NCI-H1092 (cell line): ENCODE results near the gene SMG9.
"Not testable (repeated sequence)": the region's sequence is repeated elsewhere in the genome, so short reads cannot be mapped to it uniquely, and the experiment has no call there.

Experiments
- DNase-seq: peaks from one replicate; lab custom pipeline; 2025; lab: John Stamatoyannopoulos, UW

SMG9 gene

DNA sequence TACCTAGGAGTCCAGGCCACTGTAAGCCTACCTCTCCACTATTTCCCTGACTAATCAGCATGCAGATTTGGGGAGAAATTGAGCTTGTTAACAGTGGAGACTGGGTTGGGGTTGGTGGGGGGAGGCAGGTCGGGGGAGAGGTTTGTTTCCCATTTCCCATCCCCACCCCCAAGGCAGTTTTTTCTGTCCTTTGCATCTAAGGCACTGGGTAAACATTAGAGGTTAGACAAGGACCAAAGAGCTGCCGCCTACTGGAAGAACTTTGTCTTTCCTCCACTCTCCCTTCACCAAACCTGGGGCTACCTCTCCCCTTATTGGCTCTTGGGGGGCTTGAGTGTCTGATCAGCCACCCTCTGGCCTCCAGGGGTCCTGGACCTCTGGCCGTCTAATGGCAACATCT, 25.1 kb upstream of the SMG9 start:
- no peak for DNase-seq

- no peak for DNase-seq
Measured at GRCh38 chr19:43779147-43779819, 24.5 kb upstream of the SMG9 start.

DNA sequence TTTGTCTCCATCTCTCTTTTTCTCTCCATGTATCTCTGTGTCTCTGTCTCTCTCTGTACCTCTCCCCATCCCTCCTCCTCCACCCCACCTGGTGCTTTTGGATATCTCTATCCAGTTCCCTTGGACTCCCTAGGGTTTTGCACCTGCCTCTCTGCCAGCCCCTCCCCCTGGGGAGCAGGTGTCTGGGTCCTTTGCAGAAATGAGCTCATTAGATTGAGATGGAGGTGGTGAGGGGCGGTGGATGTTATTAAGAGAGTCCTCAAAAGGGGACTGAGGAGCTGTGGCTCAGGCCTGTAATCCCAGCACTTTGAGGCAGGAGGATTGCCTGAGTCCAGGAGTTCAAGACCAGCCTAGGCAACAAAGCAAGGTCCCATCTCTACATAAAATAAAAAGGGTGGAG, 23.9 kb upstream of the SMG9 start:
- peak; percentile 68 for DNase-seq

GRCh38 chr19:43777163-43777695, 22.5 kb upstream of the SMG9 start:
- DNase-seq, result no peak

DNA sequence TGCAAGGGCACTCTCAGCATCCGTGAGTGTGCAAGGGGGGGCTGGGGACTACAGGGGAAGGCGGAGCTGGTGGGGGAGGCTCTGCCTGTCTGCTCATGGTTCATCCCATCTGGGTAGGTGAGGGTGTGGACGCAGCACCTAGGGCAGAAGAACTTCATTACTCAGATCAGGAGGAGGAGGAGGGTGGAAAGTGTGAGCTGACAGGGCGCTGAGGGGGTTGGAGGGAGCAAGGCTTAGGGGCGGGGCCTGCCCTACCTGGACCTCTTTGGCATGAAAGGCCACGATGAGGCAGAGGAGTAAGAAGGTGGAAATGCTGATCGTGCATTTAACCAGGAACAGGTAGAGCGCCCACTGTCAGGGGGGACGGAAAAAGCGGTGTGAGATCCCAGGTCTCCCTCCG, 21.5 kb upstream of the SMG9 start:
- no peak for DNase-seq

DNA sequence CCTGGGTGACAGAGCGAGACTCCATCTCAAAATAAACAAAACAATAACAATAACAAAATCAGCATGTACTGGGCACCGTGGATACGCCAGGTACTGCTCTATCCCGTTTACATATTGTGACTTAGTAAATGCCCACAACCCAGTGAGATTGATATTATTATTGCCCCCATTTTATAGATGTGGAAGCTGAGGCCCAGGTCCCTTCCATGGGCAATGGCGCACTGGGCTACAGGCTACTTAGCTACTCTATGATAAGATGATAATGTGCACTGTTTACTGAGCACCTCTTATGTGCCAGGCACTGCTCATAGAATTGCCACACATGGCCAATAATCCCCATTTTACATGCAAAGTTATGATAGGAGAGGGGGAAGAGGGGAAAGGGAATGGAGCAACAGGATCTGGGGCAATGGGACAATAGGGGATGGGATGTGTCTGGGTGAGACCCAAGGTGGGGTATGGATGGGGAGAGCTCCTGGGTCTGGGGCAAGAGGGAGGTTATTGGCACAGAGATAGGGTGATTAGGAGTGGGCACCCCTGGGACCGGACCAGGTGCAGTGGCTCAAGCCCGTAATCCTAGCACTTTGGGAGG, 20.6 kb upstream of the SMG9 start:
- no peak for DNase-seq

DNA sequence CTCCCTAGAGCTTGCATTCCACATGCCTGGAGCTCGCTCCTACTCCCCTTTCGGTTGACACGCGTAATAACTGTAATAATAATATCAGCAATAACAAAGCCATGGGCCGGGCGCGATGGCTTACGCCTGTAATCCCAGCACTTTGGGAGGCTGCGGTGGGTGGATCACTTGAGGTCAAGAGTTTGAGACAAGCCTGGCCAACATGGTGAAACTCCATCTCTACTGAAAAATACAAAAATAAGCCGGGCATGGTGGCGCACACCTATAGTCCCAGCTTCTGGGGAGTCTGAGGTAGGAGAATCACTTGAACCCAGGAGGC, 20.1 kb upstream of the SMG9 start:
- not testable (repeated sequence) for DNase-seq

DNA sequence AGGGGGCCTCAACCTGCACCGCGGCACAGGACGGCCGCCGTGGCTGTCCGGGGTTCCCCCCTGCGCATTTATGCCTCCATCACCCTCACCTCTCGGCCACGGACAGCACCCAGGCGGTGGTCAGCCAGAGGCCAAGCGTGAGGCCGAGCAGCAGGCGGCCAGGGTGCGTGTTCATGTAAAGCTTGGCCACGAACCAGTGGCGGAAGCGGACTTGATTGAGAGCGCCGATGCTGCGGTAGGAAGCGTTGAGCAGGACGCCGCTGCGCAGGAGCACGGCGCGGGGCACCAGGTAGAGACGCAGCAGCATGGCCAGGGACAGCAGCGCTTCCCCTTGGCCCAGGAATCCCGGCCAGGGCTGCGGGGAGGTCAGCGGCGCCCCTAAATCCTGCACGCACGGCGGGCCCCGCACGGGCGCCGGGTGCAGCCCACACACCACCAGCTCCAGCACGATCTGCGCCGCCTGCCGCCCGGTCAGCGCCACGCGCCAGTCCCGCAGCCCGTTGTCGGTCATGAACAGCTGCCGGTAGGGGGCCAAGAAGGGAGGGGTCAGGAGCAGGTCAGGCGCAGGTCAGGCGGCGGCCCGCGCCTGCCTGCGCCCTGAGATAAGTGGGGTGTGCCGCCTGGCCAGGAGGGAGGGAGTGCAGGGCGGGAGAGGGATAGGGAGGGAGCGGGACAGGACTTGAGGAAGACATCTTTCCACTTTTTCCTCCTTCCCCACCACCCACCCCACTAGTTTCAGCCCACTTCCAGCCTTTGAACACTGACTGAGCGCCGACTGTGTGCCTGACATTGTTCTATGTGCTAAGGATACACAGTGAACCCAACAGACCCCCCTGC, 19.6 kb upstream of the SMG9 start:
- no peak for DNase-seq

DNA sequence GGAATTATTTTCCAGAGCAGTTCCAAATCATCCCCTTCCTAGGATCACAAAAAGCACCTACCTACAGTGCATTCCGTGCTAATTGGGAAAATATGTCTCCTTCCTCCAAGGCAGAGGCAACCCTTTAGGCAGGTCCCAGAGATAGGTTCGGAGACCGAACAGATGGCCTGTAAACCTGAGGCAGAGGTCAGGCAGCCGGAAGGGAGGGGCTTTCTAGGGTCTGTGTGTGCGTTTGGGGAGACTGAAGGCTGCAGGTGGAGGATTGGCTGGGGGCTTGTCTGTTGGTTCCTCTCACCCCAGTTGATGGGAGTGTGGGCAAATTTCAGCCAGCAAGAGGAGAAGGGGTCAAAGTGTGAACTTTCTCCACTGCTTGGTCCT, 19.0 kb upstream of the SMG9 start:
- no peak for DNase-seq

DNA sequence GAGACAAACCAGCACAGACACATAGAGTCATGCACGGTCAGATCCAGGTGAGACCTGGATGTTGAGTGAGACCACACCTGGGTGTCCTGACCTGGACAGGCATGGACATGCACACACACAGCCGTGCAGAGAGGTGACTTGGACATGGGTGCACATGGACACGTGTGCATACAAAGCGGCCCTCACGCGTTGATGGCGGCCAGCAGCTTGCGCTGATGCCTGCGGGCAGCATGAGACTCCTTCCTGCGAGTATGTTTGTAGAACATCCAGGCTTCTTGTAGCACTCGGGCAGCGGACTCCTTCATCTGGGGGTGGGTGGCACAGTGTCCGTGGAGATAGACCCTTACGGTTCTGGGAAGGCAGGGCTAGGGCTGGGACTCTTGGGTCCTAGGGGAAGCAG, 14.5 kb upstream of the SMG9 start:
- no peak for DNase-seq

DNA sequence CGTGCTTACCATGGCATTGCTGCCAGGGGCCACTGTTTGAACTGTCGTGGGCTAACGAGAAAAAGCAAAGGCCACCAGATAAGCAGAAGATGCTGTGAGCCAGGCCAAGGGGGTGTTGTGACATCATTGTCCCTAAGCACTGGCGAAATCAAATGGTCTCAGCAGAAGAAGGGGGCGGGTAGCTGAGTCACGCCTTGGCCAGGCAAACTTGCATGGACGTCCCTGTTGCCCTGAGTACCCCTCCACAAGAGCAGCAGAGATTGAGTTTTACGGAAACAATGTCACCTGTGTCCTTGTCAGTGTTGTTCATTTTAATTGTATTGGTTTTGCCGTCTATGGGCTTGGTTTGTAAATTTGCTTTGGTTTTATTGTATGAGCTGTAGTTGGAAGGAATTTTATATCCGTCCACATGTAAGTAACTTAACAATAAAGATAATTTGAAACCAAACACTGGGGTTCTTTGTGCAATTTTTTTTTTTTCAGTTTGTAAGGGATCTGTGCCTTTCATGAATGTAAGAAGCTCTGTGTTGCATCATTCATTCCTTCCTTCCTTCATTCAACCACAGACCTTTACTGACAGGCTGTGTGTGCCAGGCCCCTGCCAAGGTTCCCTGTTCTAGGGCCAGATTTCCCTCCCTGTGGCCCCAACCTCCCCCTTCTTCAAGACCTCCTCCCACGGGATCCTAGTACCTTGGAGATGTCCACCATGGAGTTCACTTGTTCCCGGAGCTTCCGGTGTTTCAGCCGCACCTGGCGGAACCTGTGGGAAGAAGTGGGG, 13.7 kb upstream of the SMG9 start:
- no peak for DNase-seq

- DNase-seq, result no peak
Measured at GRCh38 chr19:43767818-43768217, 13.1 kb upstream of the SMG9 start.

DNA sequence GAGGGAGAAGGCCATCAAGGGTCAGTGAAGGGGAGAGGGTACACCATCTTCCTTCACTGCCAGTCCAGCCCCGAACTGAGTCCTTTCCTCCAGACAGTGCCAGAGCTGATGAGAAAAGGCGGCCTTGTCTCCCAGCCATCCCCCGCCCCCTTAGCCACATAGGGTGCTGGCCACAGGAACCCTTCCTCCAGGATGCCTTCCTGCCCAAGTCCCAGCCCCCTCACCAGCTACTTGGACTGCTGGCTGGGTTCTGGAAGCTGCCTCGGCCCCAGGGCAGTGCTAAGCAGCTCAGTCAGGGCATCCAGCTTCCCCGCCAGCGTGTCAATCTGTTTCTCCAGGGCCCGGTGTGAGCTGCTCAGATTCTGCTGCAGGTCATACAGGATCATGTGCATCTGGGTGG, 12.6 kb upstream of the SMG9 start:
- DNase-seq, result no peak

DNA sequence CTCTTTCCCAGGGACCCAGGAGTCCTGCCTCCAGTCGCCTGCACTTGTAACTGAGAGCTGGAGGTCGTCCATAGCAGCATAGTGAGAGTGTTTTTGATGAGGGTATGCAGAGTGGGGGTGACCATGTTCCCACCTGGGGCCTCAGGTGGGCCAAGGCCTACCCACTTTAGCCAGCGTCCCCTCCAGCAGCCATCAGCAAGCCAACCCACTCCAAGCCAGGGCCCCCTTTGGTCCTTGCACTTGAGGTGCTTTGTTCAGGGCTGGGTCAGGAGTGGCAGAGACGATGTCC, 11.9 kb upstream of the SMG9 start:
- DNase-seq, result no peak

DNA sequence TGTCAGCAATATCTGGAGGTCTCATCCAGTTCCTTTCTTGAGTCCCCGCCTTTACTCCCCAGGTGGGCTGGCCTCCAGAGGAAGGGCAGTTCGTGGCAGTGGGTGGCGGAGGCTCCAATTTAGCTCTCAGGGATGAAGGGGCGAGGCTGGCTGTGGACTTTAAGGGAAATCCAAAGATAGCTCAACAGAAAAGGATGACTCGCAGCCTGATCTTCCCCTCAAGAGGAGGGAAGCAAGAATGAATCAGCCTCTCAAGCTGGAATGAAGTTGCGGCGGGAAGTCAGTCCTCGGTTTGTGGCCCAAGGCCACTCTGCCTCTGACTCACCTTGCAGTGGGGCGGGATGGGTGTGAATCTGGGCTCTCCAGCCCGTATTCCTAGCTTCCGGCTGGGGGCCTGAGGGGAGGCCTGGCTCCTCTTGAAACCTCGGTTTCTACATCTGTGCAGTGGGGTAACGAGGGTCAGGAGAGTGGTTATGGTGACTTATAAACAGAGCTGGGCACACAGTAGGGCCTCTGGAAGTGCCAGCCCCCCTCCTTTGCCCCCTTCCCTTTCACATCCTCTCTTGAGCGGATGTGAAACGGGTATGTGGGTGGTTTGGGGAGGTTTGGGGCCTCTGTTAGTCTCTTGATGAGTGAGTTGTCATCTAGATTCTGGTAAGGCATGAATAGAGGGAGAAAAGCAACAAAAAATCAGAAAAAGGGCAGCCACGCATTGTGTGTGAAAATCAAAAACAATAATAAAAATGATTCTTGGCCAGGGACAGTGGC, 10.5 kb upstream of the SMG9 start:
- no peak for DNase-seq

DNA sequence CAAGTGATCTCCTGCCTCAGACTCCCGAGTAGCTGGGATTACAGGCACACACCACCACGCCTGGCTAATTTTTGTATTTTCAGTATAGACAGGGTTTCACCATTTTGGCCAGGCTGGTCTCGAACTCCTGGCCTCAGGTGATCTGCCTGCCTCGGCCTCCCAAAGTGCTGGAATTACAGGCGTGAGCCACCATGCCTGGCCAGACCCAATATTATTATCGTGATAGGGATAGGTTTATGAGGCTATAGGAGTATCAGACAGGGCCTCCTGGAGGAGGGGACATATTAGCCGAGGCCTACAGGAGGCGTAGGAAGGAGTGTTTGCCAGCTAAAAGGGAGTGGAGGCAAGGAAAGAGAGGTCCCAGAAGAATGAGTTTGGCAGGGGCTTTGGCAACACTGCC, 9.9 kb upstream of the SMG9 start:
- DNase-seq, result not testable (repeated sequence)

GRCh38 chr19:43763473-43763939, 8.7 kb upstream of the SMG9 start:
- DNase-seq, result no peak

GRCh38 chr19:43762814-43763213, 8.1 kb upstream of the SMG9 start:
- DNase-seq, result no peak

DNA sequence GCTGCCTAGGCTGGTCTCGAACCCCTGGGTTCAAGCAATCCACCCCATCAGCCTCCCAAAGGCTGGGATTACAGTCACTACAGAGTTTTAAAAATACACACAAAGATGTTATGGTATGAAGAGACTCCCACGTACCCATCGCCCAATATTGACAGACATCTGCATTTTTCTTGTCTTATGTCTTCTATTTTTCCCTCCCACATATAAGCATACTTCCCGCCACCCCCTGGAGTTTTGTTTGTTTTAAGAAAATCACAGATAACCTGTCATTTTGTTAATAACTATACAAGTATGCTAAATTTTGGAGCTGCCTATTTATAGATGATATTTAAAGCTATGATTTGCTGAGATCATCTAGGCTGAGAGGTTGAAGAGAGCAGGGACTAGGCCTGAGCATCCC, 6.2 kb upstream of the SMG9 start:
- DNase-seq, result no peak

DNA sequence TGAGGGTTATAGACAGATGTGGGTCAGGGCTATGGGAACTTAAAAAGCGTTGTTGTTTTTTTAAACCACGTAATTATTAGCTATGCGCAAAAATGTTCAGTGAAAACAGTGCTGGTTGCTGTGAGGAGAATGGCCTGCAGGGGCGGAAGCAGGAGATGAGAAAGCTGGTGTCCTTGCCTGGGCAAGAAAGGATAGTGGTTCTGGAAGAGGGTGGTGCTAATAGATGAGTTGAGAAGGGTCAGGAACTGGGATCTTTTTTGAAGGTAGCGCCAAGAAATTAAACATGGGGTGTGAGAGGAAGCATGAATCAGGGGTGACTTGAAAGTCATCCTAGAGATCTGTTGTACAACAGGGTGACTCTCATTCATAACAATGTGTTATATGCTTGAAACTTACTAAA, 4.8 kb upstream of the SMG9 start:
- DNase-seq, result no peak

DNA sequence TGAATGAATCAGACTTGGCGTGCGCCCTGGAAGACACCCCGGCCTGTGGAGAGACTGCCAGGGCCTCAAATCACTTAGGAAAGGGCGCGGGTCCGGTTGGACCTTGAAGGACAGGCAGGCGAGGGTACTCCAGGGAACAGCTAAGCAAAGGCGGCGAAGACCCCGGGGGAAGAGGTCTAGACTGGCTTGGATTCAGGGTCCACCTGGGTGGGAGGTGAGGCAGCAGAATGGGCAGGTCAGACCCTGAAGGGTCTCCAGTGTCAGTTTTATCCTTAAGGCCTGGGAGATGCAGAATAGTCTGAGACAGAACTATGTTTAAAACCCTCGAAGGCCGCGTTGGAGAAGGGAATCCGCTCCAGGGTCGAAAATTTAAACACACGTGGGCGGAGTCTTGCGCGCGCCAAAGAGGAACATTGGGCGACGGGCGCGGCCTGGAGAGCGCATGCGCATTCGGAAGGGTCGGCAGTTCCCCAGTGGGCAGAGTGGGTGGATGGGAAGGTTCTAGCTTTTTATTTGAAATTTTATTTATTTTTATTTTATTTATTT, 567 bp upstream of the SMG9 start:
- peak; percentile 67 for DNase-seq

- DNase-seq, result no peak
Measured at GRCh38 chr19:43754253-43754502, 584 bp downstream of the SMG9 start.
